H9 (cell line): Measurements from ENCODE around the gene TMEM270. TPM values are rescaled to one million over a fixed set of nuclear protein-coding genes. Genes with fewer than 3 reads are reported as not detected.

Source experiments
- DNase-seq: peaks from one replicate; pipeline ENCODE4 v3.0.0-alpha.2; 2017
- H2AFZ ChIP-seq: one replicate; pipeline ENCODE4 v1.6.1; 2013; ENCODE audit warnings: mild to moderate bottlenecking, low read length, control low read depth, moderate library complexity
- H2AK5ac ChIP-seq: 2 replicates; pipeline ENCODE4 v1.6.1; 2013; ENCODE audit warnings: low read length, control low read depth, mixed read lengths; ENCODE audit not compliant: insufficient read length
- H2BK120ac ChIP-seq: one replicate; pipeline ENCODE4 v1.6.1; 2013; ENCODE audit warnings: low read depth, mild to moderate bottlenecking, low read length, control low read depth, inconsistent platforms; ENCODE audit not compliant: poor library complexity, severe bottlenecking
- H2BK12ac ChIP-seq: 2 replicates; pipeline ENCODE4 v1.6.1; 2013; ENCODE audit warnings: low read length, control low read depth, mixed read lengths, low read depth; ENCODE audit not compliant: insufficient read length
- H2BK15ac ChIP-seq: 2 replicates; pipeline ENCODE4 v1.6.1; 2013; ENCODE audit warnings: low read depth, low read length, control low read depth
- H2BK20ac ChIP-seq: one replicate; pipeline ENCODE4 v1.6.1; 2013; ENCODE audit warnings: low read depth, mild to moderate bottlenecking, low read length, control low read depth, inconsistent platforms; ENCODE audit not compliant: poor library complexity, severe bottlenecking
- H2BK5ac ChIP-seq: 2 replicates; pipeline ENCODE4 v1.6.1; 2013; ENCODE audit warnings: low read length, control low read depth, mixed read lengths; ENCODE audit not compliant: insufficient read length
- H3K14ac ChIP-seq: 2 replicates; pipeline ENCODE4 v1.6.1; 2013; ENCODE audit warnings: low read length, control low read depth; ENCODE audit not compliant: insufficient read depth
- H3K18ac ChIP-seq: 2 replicates; pipeline ENCODE4 v1.6.1; 2013; ENCODE audit warnings: low read depth, mild to moderate bottlenecking, mixed read lengths, low read length, control low read depth; ENCODE audit not compliant: insufficient read length
- H3K23ac ChIP-seq: 2 replicates; pipeline ENCODE4 v1.6.1; 2013; ENCODE audit warnings: low read length, control low read depth, mixed read lengths, low read depth; ENCODE audit not compliant: insufficient read length
- H3K23me2 ChIP-seq: 2 replicates; pipeline ENCODE4 v1.6.1; 2013; ENCODE audit warnings: low read depth, mild to moderate bottlenecking, mixed read lengths, low read length, control low read depth; ENCODE audit not compliant: insufficient read length, poor library complexity, severe bottlenecking
- H3K27ac ChIP-seq: 2 replicates; pipeline ENCODE4 v1.5.1; 2013; ENCODE audit warnings: low read length, control low read depth, mixed read lengths, low read depth; ENCODE audit not compliant: insufficient read length
- H3K27me3 ChIP-seq: 2 replicates; pipeline ENCODE4 v1.6.1; 2013; ENCODE audit warnings: low read length, control low read depth, inconsistent platforms; ENCODE audit not compliant: insufficient read depth
- H3K4ac ChIP-seq: 2 replicates; pipeline ENCODE4 v1.6.1; 2013; ENCODE audit warnings: low read depth, mild to moderate bottlenecking, control low read depth, inconsistent platforms, low read length, moderate library complexity
- H3K4me1 ChIP-seq: 2 replicates; pipeline ENCODE4 v1.6.1; 2013; ENCODE audit warnings: low read length, control low read depth, inconsistent platforms; ENCODE audit not compliant: insufficient read depth
- H3K4me2 ChIP-seq: 2 replicates; pipeline ENCODE4 v1.6.1; 2013; ENCODE audit warnings: low read length, control low read depth, mixed read lengths; ENCODE audit not compliant: insufficient read length, insufficient read depth
- H3K56ac ChIP-seq: 2 replicates; pipeline ENCODE4 v1.6.1; 2013; ENCODE audit warnings: low read depth, mild to moderate bottlenecking, mixed read lengths, low read length, control low read depth; ENCODE audit not compliant: insufficient read length
- H3K79me1 ChIP-seq: 2 replicates; pipeline ENCODE4 v1.6.1; 2013; ENCODE audit warnings: low read depth, mild to moderate bottlenecking, moderate library complexity, low read length, control low read depth, inconsistent platforms; ENCODE audit not compliant: insufficient read depth, poor library complexity, severe bottlenecking
- H3K79me2 ChIP-seq: 2 replicates; pipeline ENCODE4 v1.6.1; 2013; ENCODE audit warnings: low read length, control low read depth, inconsistent platforms; ENCODE audit not compliant: insufficient read depth
- H3K9ac ChIP-seq: 2 replicates; pipeline ENCODE4 v1.6.1; 2013; ENCODE audit warnings: low read length, control low read depth, mixed read lengths; ENCODE audit not compliant: insufficient read length; ENCODE audit errors: extremely low read depth
- H3K9me3 ChIP-seq: one replicate; pipeline ENCODE4 v1.6.1; 2013; ENCODE audit warnings: low read depth, low read length, inconsistent platforms; ENCODE audit not compliant: control insufficient read depth
- H3T11ph ChIP-seq: one replicate; pipeline ENCODE4 v1.6.1; 2013; ENCODE audit warnings: mild to moderate bottlenecking, low read length, control low read depth, inconsistent platforms
- H4K20me1 ChIP-seq: one replicate; pipeline ENCODE4 v1.6.1; 2013; ENCODE audit not compliant: control insufficient read depth, insufficient read length, insufficient read depth
- H4K5ac ChIP-seq: 2 replicates; pipeline ENCODE4 v1.6.1; 2013; ENCODE audit warnings: low read depth, mild to moderate bottlenecking, mixed read lengths, low read length, control low read depth; ENCODE audit not compliant: insufficient read length
- H4K8ac ChIP-seq: replicated peaks from 2 replicates; pipeline ENCODE4 v1.6.1; 2013; ENCODE audit warnings: low read length, control low read depth, mixed read lengths, low read depth; ENCODE audit not compliant: insufficient read length
- H4K91ac ChIP-seq: 2 replicates; pipeline ENCODE4 v1.6.1; 2013; ENCODE audit warnings: low read depth, mild to moderate bottlenecking, moderate library complexity, mixed read lengths, low read length, control low read depth; ENCODE audit not compliant: insufficient read length
- H3K27ac Mint-ChIP-seq, 3 experiments: 2 replicates in 2 of 3; 3 replicates in 1 of 3; pipeline ENCODE4 v1.8.0; 2020 to 2021; ENCODE audit warnings: mixed read lengths in 3 of 3, mild to moderate bottlenecking in 1 of 3, moderate library complexity in 1 of 3
- H3K27me3 Mint-ChIP-seq: 2 replicates; pipeline ENCODE4 v1.8.0; 2021; ENCODE audit warnings: low read depth, mild to moderate bottlenecking, moderate library complexity, mixed read lengths
- H3K36me3 Mint-ChIP-seq, 3 experiments: 2 replicates in 2 of 3; 3 replicates in 1 of 3; pipeline ENCODE4 v1.8.0; 2020 to 2021; ENCODE audit warnings: low read depth in 3 of 3, mixed read lengths in 3 of 3; ENCODE audit not compliant: insufficient read depth in 1 of 3
- H3K4me1 Mint-ChIP-seq, 2 experiments: 2 replicates each; pipeline ENCODE4 v1.8.0; 2020; ENCODE audit warnings: mixed read lengths in 2 of 2
- H3K4me3 Mint-ChIP-seq, 2 experiments: 2 replicates in 1 of 2; 3 replicates in 1 of 2; pipeline ENCODE4 v1.8.0; 2020 to 2021; ENCODE audit warnings: mild to moderate bottlenecking in 2 of 2, mixed read lengths in 2 of 2, moderate library complexity in 1 of 2
- H3K9me3 Mint-ChIP-seq, 2 experiments: 2 replicates in 1 of 2; 3 replicates in 1 of 2; pipeline ENCODE4 v1.8.0; 2020; ENCODE audit warnings: mild to moderate bottlenecking in 2 of 2, mixed read lengths in 2 of 2, moderate library complexity in 1 of 2
- WGBS: extraction: QIAGEN DNeasy Blood & Tissue Kit; methylation state at CpG from one replicate; pipeline ENCODE4 v1.1.7; 2013; ENCODE audit warnings: missing lambda C conversion rate, low lambda C conversion rate, mixed read lengths; ENCODE audit not compliant: insufficient read length; ENCODE audit errors: extremely low coverage; 5-methylcytosine and 5-hydroxymethylcytosine counted together
- total RNA-seq: library from RNA; stranded (reverse); gene quantifications from 2 replicates; pipeline ENCODE4 v1.2.1, GENCODE V29; 2021
- TF ChIP-seq, protein P1 (sequence below): fragments of 200-600 bp; sonication (generic); conservative IDR thresholded peaks from 3 replicates; pipeline ENCODE4 v1.8.0; 2021; ENCODE audit warnings: antibody characterized with exemption, mild to moderate bottlenecking

The TMEM270 gene
- total RNA-seq, 1 experiment from 2014 or later: not detected

DNA sequence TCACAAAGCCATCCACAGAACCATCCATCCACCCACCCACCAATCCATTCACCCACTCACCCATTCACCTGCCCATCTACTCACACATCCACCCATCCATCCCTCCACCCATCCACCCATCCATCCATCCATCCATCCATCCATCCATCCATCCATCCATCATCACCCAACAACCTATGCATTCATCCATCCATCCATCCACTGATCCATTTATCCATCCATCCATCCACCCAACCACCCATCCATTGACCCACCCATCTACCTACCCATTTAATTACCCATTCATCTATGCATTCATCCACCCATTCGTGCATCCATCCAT, 5.4 kb downstream of the TMEM270 start:
- Histone ChIP-seq H3K23me2 (no peaks in the 10 kb centered on the region), H4K8ac (no peak overlapping the region), H3K18ac (no peak overlapping the region), H3K56ac (no peak overlapping the region), H2BK15ac (no peak overlapping the region), H3K14ac (no peak overlapping the region), H3K27me3 (no peaks in the 10 kb centered on the region), H4K5ac (no peak overlapping the region), H3T11ph (no peak overlapping the region), H4K20me1 (no peaks in the 10 kb centered on the region), H3K4ac (no peak overlapping the region), H2AFZ (no peak overlapping the region), H3K79me2 (no peaks in the 10 kb centered on the region), H2BK5ac (no peak overlapping the region), H2BK120ac (no peak overlapping the region), H2BK20ac (no peak overlapping the region), H3K79me1 (no peaks in the 10 kb centered on the region), H2AK5ac (no peak overlapping the region), H4K91ac (no peak overlapping the region), H3K9ac (no peak overlapping the region), H2BK12ac (no peak overlapping the region), H3K4me2 (no peak overlapping the region), H3K27ac (no peak overlapping the region), H3K23ac (no peak overlapping the region), H3K9me3 (no peaks in the 10 kb centered on the region), H3K4me1 (no peaks in the 10 kb centered on the region; the same call in 1 of the 2 replicates)
- Mint-ChIP-seq H3K4me1 (peaks cover 6 to 18% of the 10 kb centered on the region in 2 experiments), H3K27me3 (no peaks in the 10 kb centered on the region), H3K4me3 (no peak overlapping the region), H3K9me3 (no peaks in the 10 kb centered on the region; a peak in 1 of 5 replicates), H3K27ac (no peak overlapping the region), H3K36me3 (no peaks in the 10 kb centered on the region; a peak in 1 of 7 replicates)
- TF ChIP-seq, protein P1, sequence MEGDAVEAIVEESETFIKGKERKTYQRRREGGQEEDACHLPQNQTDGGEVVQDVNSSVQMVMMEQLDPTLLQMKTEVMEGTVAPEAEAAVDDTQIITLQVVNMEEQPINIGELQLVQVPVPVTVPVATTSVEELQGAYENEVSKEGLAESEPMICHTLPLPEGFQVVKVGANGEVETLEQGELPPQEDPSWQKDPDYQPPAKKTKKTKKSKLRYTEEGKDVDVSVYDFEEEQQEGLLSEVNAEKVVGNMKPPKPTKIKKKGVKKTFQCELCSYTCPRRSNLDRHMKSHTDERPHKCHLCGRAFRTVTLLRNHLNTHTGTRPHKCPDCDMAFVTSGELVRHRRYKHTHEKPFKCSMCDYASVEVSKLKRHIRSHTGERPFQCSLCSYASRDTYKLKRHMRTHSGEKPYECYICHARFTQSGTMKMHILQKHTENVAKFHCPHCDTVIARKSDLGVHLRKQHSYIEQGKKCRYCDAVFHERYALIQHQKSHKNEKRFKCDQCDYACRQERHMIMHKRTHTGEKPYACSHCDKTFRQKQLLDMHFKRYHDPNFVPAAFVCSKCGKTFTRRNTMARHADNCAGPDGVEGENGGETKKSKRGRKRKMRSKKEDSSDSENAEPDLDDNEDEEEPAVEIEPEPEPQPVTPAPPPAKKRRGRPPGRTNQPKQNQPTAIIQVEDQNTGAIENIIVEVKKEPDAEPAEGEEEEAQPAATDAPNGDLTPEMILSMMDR: no peak
- DNase-seq: no peak
- no CpG with 5 or more reads among the region's 1 CpG for WGBS
